Mucosa of rectum (tissue), 2 donors: ENCODE data around the gene TPST2.
A peak's percentile ranks its signal among the peaks of the same experiment; 100 is the strongest.

Experiments used
- H3K27ac ChIP-seq, 2 donors: one replicate each; pipeline ENCODE4 v1.7.0; 2013; ENCODE audit warnings: inconsistent platforms in 2 of 2, low read depth in 2 of 2, low read length in 2 of 2
- H3K27me3 ChIP-seq, 2 donors: one replicate each; pipeline ENCODE4 v1.7.0; 2013; ENCODE audit warnings: low read length in 2 of 2; ENCODE audit not compliant: control insufficient read depth in 2 of 2, insufficient read depth in 2 of 2
- H3K36me3 ChIP-seq, 2 donors: one replicate each; pipeline ENCODE4 v1.7.0; 2013; ENCODE audit warnings: low read length in 2 of 2; ENCODE audit not compliant: control insufficient read depth in 2 of 2, insufficient read depth in 2 of 2
- H3K4me1 ChIP-seq, 2 donors: one replicate each; pipeline ENCODE4 v1.7.0; 2013; ENCODE audit warnings: low read length in 2 of 2, mild to moderate bottlenecking in 1 of 2; ENCODE audit not compliant: control insufficient read depth in 2 of 2, insufficient read depth in 2 of 2
- H3K4me3 ChIP-seq, 2 donors: one replicate each; pipeline ENCODE4 v1.7.0; 2013; ENCODE audit warnings: low read length in 2 of 2
- H3K9ac ChIP-seq, 2 donors: one replicate each; pipeline ENCODE4 v1.7.0; 2013; ENCODE audit warnings: low read length in 2 of 2, low read depth in 1 of 2, mild to moderate bottlenecking in 1 of 2
- H3K9me3 ChIP-seq, 2 donors: one replicate each; pipeline ENCODE4 v1.7.0; 2013; ENCODE audit warnings: low read length in 2 of 2; ENCODE audit not compliant: control insufficient read depth in 2 of 2
- donor health status: healthy.
- donor health status: Normal muscosa, but diverticular disease.

TPST2 gene

DNA sequence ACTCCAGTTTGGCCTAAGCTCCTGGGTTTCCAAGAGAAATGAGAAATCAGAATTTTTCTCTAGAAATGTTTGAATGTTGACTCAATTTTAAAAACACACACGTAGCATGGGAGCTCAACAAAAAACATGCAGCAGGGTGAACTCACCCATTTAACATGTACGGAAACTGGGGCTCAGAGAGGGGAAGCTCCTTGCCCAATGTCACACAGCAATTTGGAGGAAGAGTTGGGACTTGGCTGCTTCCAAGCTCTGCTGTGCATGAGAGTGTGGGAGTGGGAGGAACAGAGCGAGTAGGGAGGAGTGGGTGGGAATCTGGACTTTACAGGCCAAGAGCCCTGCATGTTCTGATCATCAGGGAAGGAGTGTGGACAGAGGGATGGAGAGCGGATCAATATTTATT lies 5.9 kb downstream of the TPST2 start:
- H3K36me3 ChIP-seq: no peaks in the 10 kb centered on the region
- H3K27ac ChIP-seq: no peak overlapping the region
- H3K4me3 ChIP-seq: no peak overlapping the region
- H3K9me3 ChIP-seq: no peaks in the 10 kb centered on the region
- H3K27me3 ChIP-seq: no peaks in the 10 kb centered on the region
- H3K4me1 ChIP-seq: peaks cover 8 to 17% of the 10 kb centered on the region in 2 donors
- no peak overlapping the region for H3K9ac ChIP-seq

DNA sequence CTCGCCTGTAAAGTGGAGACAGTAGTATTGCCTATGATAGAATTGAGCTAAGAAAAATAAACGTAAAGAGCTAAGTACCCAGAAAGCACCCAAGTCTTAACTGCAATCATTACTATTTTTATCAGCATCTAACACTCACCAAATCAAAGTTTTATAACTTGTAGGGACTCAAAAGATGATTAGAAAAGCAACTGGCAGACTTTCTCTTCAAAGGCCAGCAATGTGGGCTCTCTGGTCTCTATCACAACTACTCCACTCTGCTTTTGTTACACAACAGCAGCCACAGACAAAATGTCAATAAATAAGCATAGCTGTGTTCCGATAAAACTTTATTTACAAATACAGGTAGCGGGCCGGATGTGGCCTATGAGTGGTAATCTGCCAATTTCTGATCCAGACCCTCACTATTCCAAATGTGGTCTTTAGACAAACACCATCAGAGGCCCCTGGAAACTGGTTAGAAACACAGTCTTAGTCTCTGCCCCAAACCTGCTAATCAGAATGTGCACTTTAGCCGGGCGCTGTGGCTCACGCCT lies 8.2 kb downstream of the TPST2 start:
- Histone ChIP-seq H3K36me3 (no peaks in the 10 kb centered on the region), H3K9ac (no peak overlapping the region), H3K9me3 (no peaks in the 10 kb centered on the region), H3K27me3 (no peaks in the 10 kb centered on the region), H3K4me3 (no peak overlapping the region), H3K4me1 (peaks cover 5 to 10% of the 10 kb centered on the region in 2 donors), H3K27ac (no peak overlapping the region)

DNA sequence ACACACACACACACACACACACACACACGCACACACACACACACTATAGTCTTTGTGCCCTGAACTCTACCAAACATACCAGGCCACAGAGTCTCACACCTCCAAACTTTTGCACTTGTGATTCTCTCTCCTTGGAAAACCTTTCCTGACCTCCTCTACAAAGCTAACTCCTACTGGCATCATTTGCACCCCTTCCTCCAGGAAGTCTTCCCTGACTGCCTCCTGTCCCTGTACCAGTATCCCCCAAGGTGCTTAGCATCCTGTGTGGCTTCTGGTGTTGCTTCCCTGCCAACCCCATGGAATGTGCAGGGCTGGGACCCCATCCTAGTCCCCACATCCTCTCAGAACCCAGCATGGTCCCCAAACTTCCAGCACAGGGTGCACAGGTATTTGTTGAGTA lies 8.9 kb downstream of the TPST2 start:
- no peak overlapping the region for H3K4me3 ChIP-seq
- no peaks in the 10 kb centered on the region for H3K9me3 ChIP-seq
- peaks cover 0 to 10% of the 10 kb centered on the region in 2 donors for H3K4me1 ChIP-seq
- no peak overlapping the region for H3K9ac ChIP-seq
- H3K27me3 ChIP-seq: no peaks in the 10 kb centered on the region
- H3K27ac ChIP-seq: no peak overlapping the region
- no peaks in the 10 kb centered on the region for H3K36me3 ChIP-seq

DNA sequence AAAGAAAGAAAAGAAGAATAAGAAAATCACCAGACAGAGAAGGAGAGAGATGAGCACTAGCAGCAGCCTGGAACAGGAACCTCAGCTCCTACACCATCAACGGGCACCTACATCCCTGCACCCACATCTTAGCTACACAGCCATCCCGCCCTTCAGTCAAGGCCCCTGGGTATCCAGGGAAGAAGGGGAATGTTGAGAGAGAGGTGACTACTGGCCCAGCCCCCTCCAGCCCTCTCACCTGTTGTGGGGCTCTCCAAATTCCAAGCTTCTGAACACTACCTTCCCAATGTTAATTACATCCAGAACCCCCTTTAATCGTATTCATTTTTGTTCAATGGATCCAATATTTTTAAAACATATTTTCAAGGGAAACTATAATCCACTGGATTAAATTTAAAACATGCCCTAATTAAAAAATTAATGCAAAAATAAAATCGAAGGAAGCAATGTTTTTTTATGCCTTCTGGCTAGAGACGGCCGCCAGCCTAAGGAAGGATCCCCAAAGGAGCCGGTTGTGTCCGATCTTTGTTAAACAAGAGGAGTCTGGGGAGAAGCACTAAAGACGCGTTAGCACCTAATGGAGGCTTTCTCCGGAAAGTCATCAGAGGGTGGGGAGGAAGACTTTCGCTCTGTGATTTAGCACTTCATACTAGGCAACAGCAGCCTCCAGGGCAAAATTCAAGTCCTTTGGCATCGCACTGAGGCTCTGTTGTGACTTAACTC lies 9.5 kb downstream of the TPST2 start:
- H3K9me3 ChIP-seq: no peaks in the 10 kb centered on the region
- H3K4me3 ChIP-seq: no peak overlapping the region
- no peak overlapping the region for H3K9ac ChIP-seq
- peaks cover 0 to 9% of the 10 kb centered on the region in 2 donors for H3K4me1 ChIP-seq
- H3K36me3 ChIP-seq: no peaks in the 10 kb centered on the region
- no peak overlapping the region for H3K27ac ChIP-seq
- H3K27me3 ChIP-seq: no peaks in the 10 kb centered on the region

DNA sequence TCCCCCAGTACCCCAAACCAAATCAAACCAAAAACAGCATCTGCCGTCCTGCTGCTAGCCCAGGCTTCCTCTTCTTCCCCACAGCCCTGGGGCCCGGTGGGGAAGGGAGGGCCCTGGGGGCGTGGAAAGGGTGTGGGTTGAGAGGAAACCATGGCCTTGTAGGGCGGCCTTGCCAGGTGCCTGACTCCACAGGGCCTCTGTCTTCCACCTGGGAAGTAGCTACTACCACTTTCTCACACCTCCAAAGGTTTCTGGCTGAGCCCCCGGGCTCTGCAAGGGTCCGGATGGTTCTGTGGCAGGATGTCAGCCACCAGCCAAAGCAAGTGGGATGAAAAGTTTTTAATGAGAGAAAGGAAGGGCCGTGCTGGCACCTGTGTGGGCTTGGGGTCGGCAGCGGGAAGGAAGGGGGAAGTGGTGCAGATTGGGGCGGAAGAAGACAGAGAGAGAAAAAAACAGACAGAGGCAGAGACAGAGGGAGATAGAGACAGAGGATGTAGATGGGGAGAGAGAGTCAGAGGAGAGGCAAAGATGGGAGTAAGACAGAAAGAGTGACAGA lies 10.5 kb downstream of the TPST2 start:
- Histone ChIP-seq H3K9ac (peak overlapping the region in 1 of 2 donors; percentile 24), H3K27ac (peak overlapping the region in 1 of 2 donors; percentile 32), H3K36me3 (no peaks in the 10 kb centered on the region), H3K27me3 (no peaks in the 10 kb centered on the region), H3K4me1 (peaks cover 0 to 7% of the 10 kb centered on the region in 2 donors), H3K9me3 (no peaks in the 10 kb centered on the region), H3K4me3 (peak overlapping the region in 1 of 2 donors; percentile 4)

DNA sequence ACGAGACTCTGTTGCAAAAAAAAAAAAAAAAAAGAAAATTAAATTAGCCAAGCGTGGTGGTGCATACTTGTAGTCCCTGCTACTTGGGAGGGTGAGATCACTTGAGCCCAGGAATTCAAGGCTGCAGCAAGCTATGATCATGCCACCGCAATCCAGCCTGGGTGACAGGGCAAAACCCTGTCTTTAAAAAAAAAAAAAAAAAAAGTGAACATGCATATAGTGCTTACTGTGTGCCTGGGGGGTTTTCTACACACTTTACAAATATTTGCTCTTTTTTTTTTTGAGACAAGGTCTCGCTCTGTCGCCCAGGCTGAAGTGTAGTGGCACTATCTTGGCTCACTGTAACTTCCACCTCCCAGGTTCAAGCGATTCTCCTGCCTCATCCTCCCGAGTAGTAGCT lies 12.9 kb downstream of the TPST2 start:
- Histone ChIP-seq H3K9ac (no peak overlapping the region), H3K27ac (no peak overlapping the region), H3K4me1 (peaks cover 6 to 7% of the 10 kb centered on the region in 2 donors), H3K36me3 (no peaks in the 10 kb centered on the region), H3K27me3 (no peaks in the 10 kb centered on the region), H3K4me3 (no peak overlapping the region), H3K9me3 (no peaks in the 10 kb centered on the region)

DNA sequence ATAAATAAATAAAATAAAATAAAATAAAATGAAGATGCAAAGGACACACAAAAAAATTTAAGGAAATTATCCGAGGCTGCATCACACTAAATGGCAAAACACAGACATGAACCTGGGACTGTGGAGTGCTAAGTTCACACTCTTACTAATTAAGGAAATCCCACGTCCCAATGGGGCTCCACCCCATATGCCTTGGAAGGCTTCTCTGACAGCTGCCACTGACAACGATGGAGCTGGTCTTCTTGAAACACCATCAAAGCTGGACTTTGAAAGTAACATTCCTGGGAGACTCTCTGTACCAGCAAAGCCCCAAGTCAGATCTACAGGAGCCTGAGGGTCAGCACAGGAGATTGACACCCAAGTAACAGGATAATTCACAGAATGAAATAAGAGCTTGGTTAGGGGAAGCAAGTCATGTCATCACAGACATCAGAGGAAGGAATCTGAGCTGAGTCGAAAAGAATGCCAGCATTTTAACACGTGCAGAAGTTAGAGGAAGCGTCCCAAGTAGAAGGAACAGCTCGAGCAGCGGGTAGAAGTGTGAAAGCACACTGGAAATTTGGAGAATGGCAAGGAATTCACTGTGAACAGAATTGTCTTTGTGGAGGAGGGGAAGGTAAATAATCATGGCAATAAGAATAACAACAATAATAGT lies 13.8 kb downstream of the TPST2 start:
- Histone ChIP-seq H3K9ac (no peak overlapping the region), H3K4me3 (no peak overlapping the region), H3K27ac (no peak overlapping the region), H3K4me1 (peaks cover 6 to 7% of the 10 kb centered on the region in 2 donors), H3K27me3 (no peaks in the 10 kb centered on the region), H3K36me3 (no peaks in the 10 kb centered on the region), H3K9me3 (no peaks in the 10 kb centered on the region)

DNA sequence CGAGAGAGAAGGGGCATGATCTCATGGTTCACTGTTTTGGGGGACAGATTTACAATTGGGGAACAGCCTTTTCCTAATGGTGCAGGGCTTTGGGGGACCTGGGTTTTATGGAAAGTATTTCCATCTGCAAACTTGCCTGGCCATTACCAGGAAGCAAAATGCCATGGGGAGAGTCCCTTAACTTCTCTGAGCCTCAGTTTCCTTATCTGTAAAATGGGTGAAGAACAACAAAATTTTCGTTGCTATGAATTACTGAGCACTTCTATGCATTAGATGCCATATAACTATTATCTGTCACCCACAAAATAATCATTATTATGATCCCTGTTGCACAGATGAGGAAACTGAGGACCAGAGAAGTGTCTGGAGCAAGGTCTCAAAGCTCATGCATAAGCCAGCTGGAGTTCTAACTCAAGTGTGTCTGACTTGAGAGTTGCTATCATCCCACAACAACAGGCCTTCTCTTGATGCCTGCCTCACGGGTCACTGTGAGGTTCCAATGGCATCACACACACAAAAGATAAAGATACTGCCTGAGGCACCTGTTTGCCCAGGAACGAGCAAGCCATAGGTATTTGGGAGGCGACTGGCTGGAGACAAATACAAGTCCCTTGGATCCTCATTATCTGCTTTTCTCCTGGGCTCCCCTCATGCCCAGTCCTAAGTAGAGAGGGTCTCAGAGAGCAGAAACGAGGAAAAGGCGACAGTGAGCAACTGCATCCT lies 15.8 kb downstream of the TPST2 start:
- H3K4me3 ChIP-seq: no peak overlapping the region
- H3K27me3 ChIP-seq: no peaks in the 10 kb centered on the region
- H3K4me1 ChIP-seq: peaks cover 6 to 7% of the 10 kb centered on the region in 2 donors
- peak overlapping the region in 1 of 2 donors; percentile 46 for H3K27ac ChIP-seq
- H3K36me3 ChIP-seq: no peaks in the 10 kb centered on the region
- H3K9ac ChIP-seq: no peak overlapping the region
- no peaks in the 10 kb centered on the region for H3K9me3 ChIP-seq

DNA sequence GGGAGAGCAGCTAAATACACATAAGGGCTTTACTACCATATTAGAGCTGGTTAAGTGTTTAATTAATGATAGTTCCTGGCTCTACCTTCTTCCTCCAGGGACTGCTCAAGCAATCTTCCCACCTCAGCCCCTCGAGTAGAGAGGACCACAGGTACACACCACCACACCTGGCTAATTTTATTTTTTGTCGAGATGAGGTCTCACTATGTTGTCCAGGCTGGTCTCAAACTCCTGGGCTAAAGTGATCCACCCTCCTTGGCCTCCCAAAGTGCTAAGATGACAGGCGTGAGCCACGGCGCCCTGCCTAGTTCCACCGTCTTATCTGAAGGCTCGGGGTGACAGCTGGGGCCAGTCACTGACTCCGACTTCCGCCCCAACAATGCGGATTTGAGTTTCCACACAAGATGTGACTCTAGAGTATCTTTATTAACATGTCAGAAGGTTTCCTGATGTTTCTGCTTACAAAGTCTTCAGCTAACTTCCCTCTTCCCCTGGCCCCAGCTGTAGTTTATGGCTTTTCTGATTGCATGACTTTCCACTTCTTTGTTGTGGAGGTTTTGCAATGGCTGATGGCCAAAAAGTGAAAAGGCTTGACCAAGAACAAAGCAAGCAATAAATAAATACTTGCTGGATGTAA lies 16.8 kb downstream of the TPST2 start:
- Histone ChIP-seq H3K36me3 (no peaks in the 10 kb centered on the region), H3K4me3 (no peak overlapping the region), H3K4me1 (peaks cover 6 to 7% of the 10 kb centered on the region in 2 donors), H3K27me3 (no peaks in the 10 kb centered on the region), H3K9me3 (no peaks in the 10 kb centered on the region), H3K27ac (peak overlapping the region; percentile 32 to 46), H3K9ac (no peak overlapping the region)
